Inferior parietal cortex (tissue), 1 donor: Measurements from ENCODE around the gene MPEG1.
A peak's percentile ranks its signal among the peaks of the same experiment; 100 is the strongest.

Experiments
- DNase-seq: peaks from one replicate; pipeline ENCODE4 v3.0.0-alpha.2; 2016; ENCODE audit errors: extremely low spot score

MPEG1 gene

DNA sequence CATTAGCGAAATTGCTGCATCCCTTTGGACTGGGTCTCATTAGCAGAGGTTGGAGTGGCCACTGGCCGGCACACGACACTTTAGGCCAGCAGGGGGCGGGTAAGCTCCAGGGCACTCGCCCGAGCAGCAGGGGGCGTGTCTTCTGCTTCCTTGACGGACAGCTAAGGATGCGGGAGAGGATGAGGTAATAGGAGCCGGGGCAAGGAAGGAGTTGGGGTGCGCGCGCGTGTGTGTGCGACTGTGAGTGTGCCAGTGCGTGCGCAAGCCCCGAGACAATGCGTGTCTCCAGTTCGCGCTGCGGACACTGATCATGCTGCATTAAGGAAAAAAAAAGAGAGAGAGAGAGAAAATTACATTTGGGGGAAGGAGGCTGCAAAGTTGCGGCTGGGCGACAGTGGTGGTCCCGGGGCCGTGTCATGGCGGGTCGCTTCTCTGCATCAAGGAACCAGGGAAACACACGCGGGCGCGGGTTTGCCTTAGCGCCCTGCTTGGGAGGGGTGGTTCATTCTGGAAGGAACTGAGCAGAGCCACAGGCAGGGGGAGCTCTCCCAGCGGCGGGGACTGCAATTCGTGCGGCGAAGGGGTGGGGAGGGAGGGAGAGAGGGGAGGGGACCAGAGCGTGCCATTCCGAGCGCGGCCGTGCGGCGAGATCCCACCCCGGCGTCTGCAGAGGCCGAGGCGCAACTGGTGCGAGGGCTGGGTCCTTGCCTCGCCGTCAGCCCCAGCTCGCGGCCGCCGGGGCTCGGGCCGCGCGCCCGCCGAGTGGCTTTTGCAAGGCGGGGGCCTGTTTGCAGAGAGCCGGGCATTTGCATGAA lies 41.0 kb downstream of the MPEG1 start, which contains the start of gene DTX4:
Gene DTX4, plus strand, starts transcription at position 625 of the 815 bp plus-strand sequence. CDS start 464 bp downstream, outside the sequence.
- DNase-seq, result peak; percentile 92

- no peak for DNase-seq
Measured at GRCh38 chr11:59164028-59164427, 48.7 kb downstream of the MPEG1 start.
